Ovary (tissue), 9 donors: Measurements from ENCODE around the gene SUSD2. TPM values are rescaled to one million over a fixed set of nuclear protein-coding genes. Genes with fewer than 3 reads are reported as not detected.

ENCODE experiments used
- DNase-seq, 5 donors: peaks; one replicate each; pipeline ENCODE4 v3.0.0-alpha.2; 2019 to 2020
- H3K27ac ChIP-seq, 2 donors: fragments of 200-600 bp; one replicate each; pipeline versions ENCODE4 v1.5.1 to v1.8.0; 2019 to 2022
- H3K27me3 ChIP-seq: fragments of 200-600 bp; one replicate; pipeline ENCODE4 v1.8.0; 2022
- H3K36me3 ChIP-seq: fragments of 200-600 bp; sonication (generic); one replicate; pipeline ENCODE4 v1.5.1; 2019
- H3K4me1 ChIP-seq: one replicate; pipeline ENCODE4 v1.8.1; 2013; ENCODE audit warnings: mild to moderate bottlenecking, moderate library complexity; ENCODE audit not compliant: insufficient read depth
- H3K4me3 ChIP-seq: fragments of 200-600 bp; sonication (generic); one replicate; pipeline ENCODE4 v1.5.1; 2017
- H3K9me3 ChIP-seq, 2 donors: fragments of 200-600 bp in 1 of 2; sonication (generic) in 1 of 2; one replicate each; pipeline versions ENCODE4 v1.5.1 to v1.8.1; 2013 to 2019; ENCODE audit warnings: mild to moderate bottlenecking in 1 of 2, moderate library complexity in 1 of 2
- EP300 ChIP-seq: sonication (generic); formaldehyde crosslinking; IDR thresholded peaks from one replicate; pipeline ENCODE4 v1.6.1; 2017; ENCODE audit warnings: antibody characterized with exemption
- POLR2A ChIP-seq: fragments of 450-650 bp; IDR thresholded peaks from one replicate; pipeline ENCODE4 v1.6.1; 2017; ENCODE audit warnings: antibody characterized with exemption, mild to moderate bottlenecking, moderate library complexity
- WGBS, 3 donors: extraction: QIAGEN DNeasy Blood & Tissue Kit in 1 of 3; methylation state at CpG; one replicate each; pipeline versions ENCODE4 v1.1.5 to v1.1.7; 2013 to 2017; 5-methylcytosine and 5-hydroxymethylcytosine counted together
- intact Hi-C, 4 donors: fragments of 100-400 bp; cut with DNase I; formaldehyde crosslinking; loops; one replicate each; pipeline versions ENCODE4 v1.11.0 to v1.15.1; 2022 to 2023
- polyA plus RNA-seq, 2 donors: library from polyadenylated mRNA; stranded (reverse); fragments of 200-250 nt in 1 of 2; fragments of 350-450 nt in 1 of 2; fragmentation: Illumina TruSeq in 1 of 2; extraction: RNeasy Lipid Tissue Mini Kit (QIAGEN cat#74804) in 1 of 2; gene quantifications; one replicate each; pipeline ENCODE4 v1.2.3, GENCODE V29; 2013 to 2014
- total RNA-seq, 7 donors: library from RNA; depleted of rRNA in 2 of 7; stranded (reverse); fragments of >200 nt in 2 of 7; fragmentation: NEBNext Ultra II Directional in 3 of 7; extraction: Animal tissue kit (Norgen Biotek cat#: 25700) in 3 of 7; gene quantifications; one replicate each; pipeline versions ENCODE4 v1.1.0 to v1.2.4, GENCODE V29; 2016 to 2023
- TF ChIP-seq, protein P1 (sequence below), 3 donors: fragments of 450-650 bp in 2 of 3; fragments of 200-600 bp in 1 of 3; IDR thresholded peaks; one replicate each; pipeline versions ENCODE4 v1.5.1 to v1.8.0; 2016 to 2022; ENCODE audit warnings: antibody characterized with exemption in 3 of 3, mild to moderate bottlenecking in 1 of 3
- donor health status: DM: no; HTN: no; CAD: no; lungs with moderate emphysema.
- donor health status: DM: no; HTN: no; CAD: no.
- donor health status: Bipolar disorder and iron deficiency.
- donor health status: DM: yes; HTN: yes; CAD: no.
- donor health status: DM: no; HTN: no; CAD: no.
- donor health status: DM: yes; HTN: yes; CAD: no.

SUSD2 gene
- total and polyA plus RNA-seq, 9 donors, result 0.45 to 4.1 (median 2.6) TPM

DNA sequence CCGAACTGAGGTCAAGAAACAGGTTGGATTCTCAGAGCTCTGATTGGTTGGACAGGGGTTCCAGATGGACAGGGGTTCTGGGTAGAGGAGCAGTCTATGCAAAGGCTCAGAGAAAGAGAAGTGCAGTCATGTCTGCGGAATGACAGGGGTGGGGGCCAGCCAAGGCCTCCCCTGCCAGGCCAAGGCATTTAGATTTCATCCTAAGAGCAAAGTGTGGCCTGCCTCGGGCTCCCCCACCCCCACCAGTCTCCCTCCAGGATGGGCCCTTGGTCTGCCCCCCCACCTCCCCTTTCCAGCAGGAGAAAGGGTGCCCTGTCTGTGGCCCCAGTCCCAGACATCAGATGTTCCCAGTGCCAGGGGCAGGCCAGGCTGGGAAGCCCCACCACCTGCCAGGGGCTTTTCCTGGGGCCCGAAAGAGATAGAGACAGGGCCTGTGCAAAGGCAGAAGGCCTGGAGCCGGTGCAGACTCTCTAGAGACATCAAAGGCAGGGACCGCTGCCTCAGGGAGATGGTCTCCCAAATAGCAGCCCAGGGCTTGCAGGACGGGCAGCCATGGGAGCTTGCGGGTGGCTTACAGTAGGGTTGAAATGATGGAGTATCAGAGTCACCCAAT is 9.4 kb downstream of the SUSD2 start:
- Histone ChIP-seq H3K9me3 (no peaks in the 10 kb centered on the region), H3K4me3 (no peak overlapping the region), H3K4me1 (peaks cover 5% of the 10 kb centered on the region), H3K27ac (no peak overlapping the region), H3K27me3 (no peaks in the 10 kb centered on the region), H3K36me3 (no peaks in the 10 kb centered on the region)
- intact Hi-C loops, result loop anchor here in 1 of 4 donors (5.0 kb wide), 1 partner anchor 57 kb away; the partner anchor contains the start of gene GGT5
- peak in 2 of 5 donors; percentile 23 to 31 for DNase-seq
- TF ChIP-seq EP300 (no peak), POLR2A (no peak)
- TF ChIP-seq, protein P1, sequence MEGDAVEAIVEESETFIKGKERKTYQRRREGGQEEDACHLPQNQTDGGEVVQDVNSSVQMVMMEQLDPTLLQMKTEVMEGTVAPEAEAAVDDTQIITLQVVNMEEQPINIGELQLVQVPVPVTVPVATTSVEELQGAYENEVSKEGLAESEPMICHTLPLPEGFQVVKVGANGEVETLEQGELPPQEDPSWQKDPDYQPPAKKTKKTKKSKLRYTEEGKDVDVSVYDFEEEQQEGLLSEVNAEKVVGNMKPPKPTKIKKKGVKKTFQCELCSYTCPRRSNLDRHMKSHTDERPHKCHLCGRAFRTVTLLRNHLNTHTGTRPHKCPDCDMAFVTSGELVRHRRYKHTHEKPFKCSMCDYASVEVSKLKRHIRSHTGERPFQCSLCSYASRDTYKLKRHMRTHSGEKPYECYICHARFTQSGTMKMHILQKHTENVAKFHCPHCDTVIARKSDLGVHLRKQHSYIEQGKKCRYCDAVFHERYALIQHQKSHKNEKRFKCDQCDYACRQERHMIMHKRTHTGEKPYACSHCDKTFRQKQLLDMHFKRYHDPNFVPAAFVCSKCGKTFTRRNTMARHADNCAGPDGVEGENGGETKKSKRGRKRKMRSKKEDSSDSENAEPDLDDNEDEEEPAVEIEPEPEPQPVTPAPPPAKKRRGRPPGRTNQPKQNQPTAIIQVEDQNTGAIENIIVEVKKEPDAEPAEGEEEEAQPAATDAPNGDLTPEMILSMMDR (IDR thresholded peaks at IDR 0.05), result no peak
- WGBS, 3 donors, result 90 to 93% (median 92%) methylated on average over 8 of the region's 8 CpGs

GRCh38 chr22:24191381-24191841 is 10.1 kb downstream of the SUSD2 start:
- H3K36me3 ChIP-seq, result no peaks in the 10 kb centered on the region
- DNase-seq, result peak in 1 of 5 donors; percentile 25
- H3K27ac ChIP-seq, result no peak overlapping the region
- no peaks in the 10 kb centered on the region for H3K27me3 ChIP-seq
- WGBS, 3 donors, result 82 to 84% (median 82%) methylated on average over 12 of the region's 12 CpGs
- H3K4me3 ChIP-seq, result no peak overlapping the region
- no peaks in the 10 kb centered on the region for H3K9me3 ChIP-seq
- TF ChIP-seq, protein P1 (IDR thresholded peaks at IDR 0.05), result no peak
- intact Hi-C loops, result loop anchor here in 1 of 4 donors (5.0 kb wide), 1 partner anchor 56 kb away; the partner anchor contains the start of gene GGT5
- peaks cover 5% of the 10 kb centered on the region for H3K4me1 ChIP-seq

- TF ChIP-seq EP300 (no peak), POLR2A (no peak)
- TF ChIP-seq, protein P1 (IDR thresholded peaks at IDR 0.05), result no peak
- H3K27me3 ChIP-seq, result no peaks in the 10 kb centered on the region
- peaks cover 5% of the 10 kb centered on the region for H3K4me1 ChIP-seq
- H3K4me3 ChIP-seq, result no peak overlapping the region
- 91 to 93% (median 92%) methylated on average over 5 of the region's 5 CpGs for WGBS, 3 donors
- H3K36me3 ChIP-seq, result no peaks in the 10 kb centered on the region
- no peak for DNase-seq
- intact Hi-C loops, result loop anchor here in 1 of 4 donors (5.0 kb wide), 1 partner anchor 55 kb away; the partner anchor contains the start of gene GGT5
- no peak overlapping the region for H3K27ac ChIP-seq
- no peaks in the 10 kb centered on the region for H3K9me3 ChIP-seq
These were observed 10.6 kb downstream of the SUSD2 start for GRCh38 chr22:24191893-24192292.

GRCh38 chr22:24198682-24199052 is 17.4 kb downstream of the SUSD2 start:
- Histone ChIP-seq H3K4me3 (no peak overlapping the region), H3K27ac (no peak overlapping the region), H3K9me3 (no peaks in the 10 kb centered on the region), H3K36me3 (no peaks in the 10 kb centered on the region), H3K4me1 (no peaks in the 10 kb centered on the region), H3K27me3 (no peaks in the 10 kb centered on the region)
- 85 to 94% (median 93%) methylated on average over 6 of the region's 6 CpGs for WGBS, 3 donors
- TF ChIP-seq POLR2A, result no peak
- TF ChIP-seq EP300, result no peak
- TF ChIP-seq, protein P1 (IDR thresholded peaks at IDR 0.05), result no peak
- intact Hi-C loops, result no loop called here
- DNase-seq, result no peak
